ENCODE results near the gene TDG. TPM values are rescaled to one million over a fixed set of nuclear protein-coding genes. Genes with fewer than 3 reads are reported as not detected.

TDG gene
- total RNA-seq, 1 experiment from 2014 or later: 31.6 TPM

GRCh38 chr12:104000807-104001434 lies 35.2 kb downstream of the TDG start:
- H3K36me3 Mint-ChIP-seq (ENCODE audit: insufficient read depth, unreplicated experiment): no peaks in the 10 kb centered on the region
- ChIA-PET POLR2A (interaction anchor here (2.0 kb wide), 1 partner anchor 10 kb away, joined by 5 read pairs; no protein-coding TSS in a partner anchor), CTCF (interaction anchor here (0.5 to 1.1 kb wide), 2 partner anchors 10 to 208 kb away, joined by 3 read pairs; no protein-coding TSS in a partner anchor)
- TF ChIP-seq CTCF (IDR thresholded peaks at IDR 0.05; ENCODE audit: unreplicated experiment): no peak
- DNase-seq (ENCODE audit: unreplicated experiment): no peak
- no peaks in the 10 kb centered on the region for H3K4me1 Mint-ChIP-seq (ENCODE audit: insufficient read depth, unreplicated experiment)
- intact Hi-C loops (cut with micrococcal nuclease): no loop called here
- no peaks in the 10 kb centered on the region for H3K27me3 Mint-ChIP-seq (ENCODE audit: insufficient read depth, unreplicated experiment)
- no peaks in the 10 kb centered on the region for H3K9me3 Mint-ChIP-seq (ENCODE audit: unreplicated experiment)
- no TSS peak for BruUV-seq (replicated peaks)
- H3K27ac Mint-ChIP-seq (ENCODE audit: low read depth, unreplicated experiment): no peak overlapping the region
- H3K4me3 Mint-ChIP-seq (ENCODE audit: unreplicated experiment): no peak overlapping the region

GRCh38 chr12:104002686-104003085 lies 37.0 kb downstream of the TDG start:
- Mint-ChIP-seq H3K9me3 (ENCODE audit: unreplicated experiment) (no peaks in the 10 kb centered on the region), H3K27ac (ENCODE audit: low read depth, unreplicated experiment) (no peak overlapping the region), H3K36me3 (ENCODE audit: insufficient read depth, unreplicated experiment) (no peaks in the 10 kb centered on the region), H3K4me3 (ENCODE audit: unreplicated experiment) (no peak overlapping the region), H3K27me3 (ENCODE audit: insufficient read depth, unreplicated experiment) (no peaks in the 10 kb centered on the region), H3K4me1 (ENCODE audit: insufficient read depth, unreplicated experiment) (peaks cover 13% of the 10 kb centered on the region)
- intact Hi-C loops (cut with micrococcal nuclease): no loop called here
- CTCF ChIA-PET: interaction anchor here (0.6 to 1.1 kb wide), 5 partner anchors 12 to 150 kb away, joined by 3 to 7 read pairs (median 3); no protein-coding TSS in a partner anchor
- no TSS peak for BruUV-seq (replicated peaks)
- no peak for TF ChIP-seq CTCF (IDR thresholded peaks at IDR 0.05; ENCODE audit: unreplicated experiment)
- POLR2A ChIA-PET: interaction anchor here (2.0 kb wide), 1 partner anchor 9 kb away, joined by 5 read pairs; no protein-coding TSS in a partner anchor
- DNase-seq (ENCODE audit: unreplicated experiment): no peak

- intact Hi-C loops (cut with micrococcal nuclease): no loop called here
- CTCF ChIA-PET: interaction anchor here (1.0 to 1.1 kb wide), 2 partner anchors 104 to 106 kb away, joined by 3 to 4 read pairs; no protein-coding TSS in a partner anchor
- no peak for DNase-seq (ENCODE audit: unreplicated experiment)
- no TSS peak for BruUV-seq (replicated peaks)
- no peaks in the 10 kb centered on the region for H3K27me3 Mint-ChIP-seq (ENCODE audit: insufficient read depth, unreplicated experiment)
- no peak overlapping the region for H3K4me3 Mint-ChIP-seq (ENCODE audit: unreplicated experiment)
- no peaks in the 10 kb centered on the region for H3K36me3 Mint-ChIP-seq (ENCODE audit: insufficient read depth, unreplicated experiment)
- TF ChIP-seq CTCF (IDR thresholded peaks at IDR 0.05; ENCODE audit: unreplicated experiment): no peak
- POLR2A ChIA-PET: no interaction called here
- H3K4me1 Mint-ChIP-seq (ENCODE audit: insufficient read depth, unreplicated experiment): peaks cover 13% of the 10 kb centered on the region
- H3K27ac Mint-ChIP-seq (ENCODE audit: low read depth, unreplicated experiment): no peak overlapping the region
- no peaks in the 10 kb centered on the region for H3K9me3 Mint-ChIP-seq (ENCODE audit: unreplicated experiment)
Measured at GRCh38 chr12:104003596-104003995, 37.9 kb downstream of the TDG start.

- TF ChIP-seq CTCF (IDR thresholded peaks at IDR 0.05; ENCODE audit: unreplicated experiment): no peak
- Mint-ChIP-seq H3K36me3 (ENCODE audit: insufficient read depth, unreplicated experiment) (no peaks in the 10 kb centered on the region), H3K4me1 (ENCODE audit: insufficient read depth, unreplicated experiment) (peaks cover 25% of the 10 kb centered on the region), H3K4me3 (ENCODE audit: unreplicated experiment) (no peak overlapping the region), H3K27ac (ENCODE audit: low read depth, unreplicated experiment) (peak overlapping the region; percentile 3), H3K27me3 (ENCODE audit: insufficient read depth, unreplicated experiment) (no peaks in the 10 kb centered on the region), H3K9me3 (ENCODE audit: unreplicated experiment) (no peaks in the 10 kb centered on the region)
- no TSS peak for BruUV-seq (replicated peaks)
- POLR2A ChIA-PET: interaction anchor here (1.3 to 1.5 kb wide), 2 partner anchors 20 to 57 kb away, joined by 3 to 10 read pairs; partner anchors contain the start of gene HCFC2
- intact Hi-C loops (cut with micrococcal nuclease): no loop called here
- CTCF ChIA-PET: interaction anchor here (0.8 to 0.9 kb wide), 2 partner anchors 45 to 103 kb away, joined by 3 to 5 read pairs; no protein-coding TSS in a partner anchor
- DNase-seq (ENCODE audit: unreplicated experiment): peak; percentile 52
Measured at GRCh38 chr12:104006929-104007328, 41.3 kb downstream of the TDG start.
